LNCAP (cell line): ENCODE measurements around the gene ATP9B.

Source experiments
- TF ChIP-seq, protein P1 (sequence below): fragments of 450-650 bp; IDR thresholded peaks from 2 replicates; pipeline ENCODE4 v1.5.1; 2017; ENCODE audit warnings: mild to moderate bottlenecking

Gene ATP9B

DNA sequence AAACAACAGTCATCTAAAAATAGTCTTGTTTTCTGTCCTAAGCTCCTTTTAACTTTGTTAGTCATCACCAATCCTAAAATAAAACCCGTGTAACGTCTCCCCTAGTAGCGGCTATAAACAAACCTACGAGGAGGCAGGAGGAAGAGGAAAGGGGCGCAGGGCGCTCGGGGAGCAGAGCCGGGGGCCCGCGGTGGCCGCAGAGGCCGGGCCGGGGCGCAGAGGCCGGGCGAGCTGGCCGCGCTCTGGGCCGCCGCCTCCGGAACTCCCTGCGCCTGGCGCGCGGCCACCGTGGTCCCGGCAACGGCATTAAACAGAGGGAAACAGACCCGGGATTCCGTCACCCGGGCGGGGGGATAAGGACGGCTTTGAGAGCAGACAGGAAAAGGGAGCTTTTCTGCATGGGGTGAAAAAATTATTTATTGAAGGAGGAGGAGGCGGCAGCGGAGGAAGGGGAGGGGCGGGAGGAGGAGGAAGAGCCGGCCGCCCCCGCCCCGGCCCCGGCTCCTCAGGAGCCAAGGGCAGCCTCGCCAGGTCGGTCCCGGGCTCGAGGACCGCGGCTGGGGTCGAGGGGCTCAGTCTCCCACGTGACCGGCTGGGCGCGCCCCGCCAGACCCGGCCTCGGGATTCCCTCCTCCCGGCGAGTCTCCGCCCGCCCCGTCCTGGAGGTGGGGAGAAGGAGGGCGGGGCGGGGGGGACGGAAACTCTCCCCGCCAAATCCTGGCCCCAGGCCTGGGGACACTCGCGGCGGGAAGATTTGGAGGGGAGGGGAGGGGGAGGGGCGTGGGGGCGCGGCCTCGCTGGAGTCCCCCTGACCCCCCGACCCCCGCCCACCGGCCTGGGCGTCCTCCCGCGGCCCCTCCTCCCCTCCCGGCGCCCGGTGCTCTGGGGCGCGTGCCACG, 324.7 kb downstream of the ATP9B start:
- TF ChIP-seq, protein P1, sequence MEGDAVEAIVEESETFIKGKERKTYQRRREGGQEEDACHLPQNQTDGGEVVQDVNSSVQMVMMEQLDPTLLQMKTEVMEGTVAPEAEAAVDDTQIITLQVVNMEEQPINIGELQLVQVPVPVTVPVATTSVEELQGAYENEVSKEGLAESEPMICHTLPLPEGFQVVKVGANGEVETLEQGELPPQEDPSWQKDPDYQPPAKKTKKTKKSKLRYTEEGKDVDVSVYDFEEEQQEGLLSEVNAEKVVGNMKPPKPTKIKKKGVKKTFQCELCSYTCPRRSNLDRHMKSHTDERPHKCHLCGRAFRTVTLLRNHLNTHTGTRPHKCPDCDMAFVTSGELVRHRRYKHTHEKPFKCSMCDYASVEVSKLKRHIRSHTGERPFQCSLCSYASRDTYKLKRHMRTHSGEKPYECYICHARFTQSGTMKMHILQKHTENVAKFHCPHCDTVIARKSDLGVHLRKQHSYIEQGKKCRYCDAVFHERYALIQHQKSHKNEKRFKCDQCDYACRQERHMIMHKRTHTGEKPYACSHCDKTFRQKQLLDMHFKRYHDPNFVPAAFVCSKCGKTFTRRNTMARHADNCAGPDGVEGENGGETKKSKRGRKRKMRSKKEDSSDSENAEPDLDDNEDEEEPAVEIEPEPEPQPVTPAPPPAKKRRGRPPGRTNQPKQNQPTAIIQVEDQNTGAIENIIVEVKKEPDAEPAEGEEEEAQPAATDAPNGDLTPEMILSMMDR, result no peak

DNA sequence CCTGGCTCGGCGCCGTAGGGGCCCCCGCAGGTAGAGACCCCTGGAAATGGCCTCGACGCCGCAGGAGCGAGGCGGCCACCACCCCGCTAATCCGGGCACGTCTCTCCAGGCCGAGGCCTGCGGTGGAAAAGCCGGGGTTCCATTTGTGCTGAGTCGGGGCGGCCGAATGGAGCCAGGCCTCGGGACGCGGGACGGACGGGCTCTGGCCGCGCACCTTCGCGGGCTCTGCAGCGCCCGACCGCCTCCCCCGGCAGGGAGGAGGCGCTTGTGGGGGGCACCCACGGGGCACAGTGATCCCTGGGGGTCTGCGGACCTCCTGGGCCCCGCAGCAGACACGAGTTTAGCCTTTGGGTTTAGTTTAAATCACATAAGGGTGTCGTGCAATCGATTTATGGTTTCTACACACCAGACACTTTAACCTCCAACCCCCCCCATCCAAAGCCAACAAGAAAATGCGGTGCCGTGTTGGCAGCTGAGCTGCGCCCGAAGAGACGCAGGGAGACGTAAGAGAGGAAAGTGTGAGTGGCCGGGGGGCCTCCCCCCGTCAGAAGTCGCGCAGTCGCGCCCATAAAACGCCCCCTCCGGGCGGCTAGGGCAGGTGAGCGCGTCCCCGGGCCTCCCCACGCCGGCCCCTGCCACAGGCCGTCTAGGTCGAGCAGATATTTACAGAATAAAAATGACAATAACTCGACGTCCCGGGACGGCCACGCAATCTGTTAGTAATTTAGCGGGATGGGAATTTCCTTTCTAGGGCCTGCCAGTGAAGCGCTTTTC, 325.5 kb downstream of the ATP9B start:
- TF ChIP-seq, protein P1, result no peak

DNA sequence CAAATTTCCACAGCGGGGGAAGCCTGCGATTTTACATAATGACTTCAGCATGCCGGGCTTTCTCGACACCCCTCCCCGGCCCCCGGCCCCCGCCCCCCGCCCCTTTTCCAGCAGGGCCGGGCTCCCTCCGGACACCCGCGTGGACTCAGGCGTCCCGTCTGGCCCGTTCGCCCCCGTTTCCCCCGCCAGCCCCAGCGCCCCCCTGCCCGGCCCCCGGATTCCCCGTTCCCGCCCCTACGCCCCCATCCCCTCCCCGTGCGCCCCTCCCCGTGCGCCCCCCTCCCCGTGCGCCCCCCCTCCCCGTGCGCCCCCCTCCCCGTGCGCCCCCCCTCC, 326.1 kb downstream of the ATP9B start:
- TF ChIP-seq, protein P1, result no peak

DNA sequence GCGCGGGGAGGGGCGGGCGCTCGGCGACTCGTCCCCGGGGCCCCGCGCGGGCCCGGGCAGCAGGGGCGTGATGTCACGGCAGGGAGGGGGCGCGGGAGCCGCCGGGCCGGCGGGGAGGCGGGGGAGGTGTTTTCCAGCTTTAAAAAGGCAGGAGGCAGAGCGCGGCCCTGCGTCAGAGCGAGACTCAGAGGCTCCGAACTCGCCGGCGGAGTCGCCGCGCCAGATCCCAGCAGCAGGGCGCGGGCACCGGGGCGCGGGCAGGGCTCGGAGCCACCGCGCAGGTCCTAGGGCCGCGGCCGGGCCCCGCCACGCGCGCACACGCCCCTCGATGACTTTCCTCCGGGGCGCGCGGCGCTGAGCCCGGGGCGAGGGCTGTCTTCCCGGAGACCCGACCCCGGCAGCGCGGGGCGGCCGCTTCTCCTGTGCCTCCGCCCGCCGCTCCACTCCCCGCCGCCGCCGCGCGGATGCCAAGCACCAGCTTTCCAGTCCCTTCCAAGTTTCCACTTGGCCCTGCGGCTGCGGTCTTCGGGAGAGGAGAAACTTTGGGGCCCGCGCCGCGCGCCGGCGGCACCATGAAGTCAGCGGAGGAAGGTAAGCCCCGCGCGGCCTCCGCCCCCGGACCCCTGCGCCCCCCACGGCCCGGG, 326.7 kb downstream of the ATP9B start, which contains the start of gene NFATC1:
Gene NFATC1 (plus strand): TSS at position 170 of the 644 bp plus-strand sequence. CDS start 295 bp downstream, at position 465.
- TF ChIP-seq, protein P1, result no peak

DNA sequence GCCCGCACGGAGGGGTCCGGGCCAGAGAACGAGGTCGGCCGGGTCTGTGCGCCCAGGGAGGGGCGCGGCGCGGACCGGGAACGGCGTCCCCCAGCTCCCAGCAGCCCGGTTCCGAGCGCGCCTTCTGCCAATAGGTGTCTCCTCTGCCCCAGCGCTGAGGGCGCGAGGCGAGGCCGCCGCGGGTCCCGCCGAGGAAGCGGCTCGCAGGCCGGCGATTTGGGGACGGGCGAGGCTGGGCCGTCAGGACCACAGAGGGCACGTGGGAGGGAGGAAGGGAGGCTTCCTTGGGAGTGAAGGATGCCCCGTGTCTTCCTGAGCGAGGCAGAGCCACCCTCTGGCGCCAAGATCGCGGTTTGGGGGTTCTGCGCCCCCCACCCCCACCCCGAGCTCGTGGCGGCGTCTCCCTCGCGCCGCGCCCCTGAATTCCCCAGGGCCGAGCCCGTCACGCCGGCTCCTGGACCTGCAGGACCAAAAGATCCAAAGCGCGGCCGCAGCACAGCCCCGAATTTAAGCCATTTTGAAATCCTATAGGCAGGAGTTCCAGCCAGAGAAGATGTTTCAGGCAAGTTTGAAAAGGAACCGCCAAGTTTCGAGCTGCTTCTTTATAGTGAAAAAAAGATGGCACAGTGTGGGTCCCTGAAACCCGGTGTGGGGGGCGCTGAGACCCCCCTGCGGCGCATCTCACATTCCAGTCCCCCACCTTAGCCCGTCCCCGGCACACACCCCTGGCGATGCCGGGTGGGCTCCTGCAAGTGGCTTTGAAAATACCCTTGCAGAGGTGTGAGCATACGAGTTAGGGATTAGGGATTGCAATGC, 327.4 kb downstream of the ATP9B start:
- TF ChIP-seq, protein P1, result peak; percentile 48

DNA sequence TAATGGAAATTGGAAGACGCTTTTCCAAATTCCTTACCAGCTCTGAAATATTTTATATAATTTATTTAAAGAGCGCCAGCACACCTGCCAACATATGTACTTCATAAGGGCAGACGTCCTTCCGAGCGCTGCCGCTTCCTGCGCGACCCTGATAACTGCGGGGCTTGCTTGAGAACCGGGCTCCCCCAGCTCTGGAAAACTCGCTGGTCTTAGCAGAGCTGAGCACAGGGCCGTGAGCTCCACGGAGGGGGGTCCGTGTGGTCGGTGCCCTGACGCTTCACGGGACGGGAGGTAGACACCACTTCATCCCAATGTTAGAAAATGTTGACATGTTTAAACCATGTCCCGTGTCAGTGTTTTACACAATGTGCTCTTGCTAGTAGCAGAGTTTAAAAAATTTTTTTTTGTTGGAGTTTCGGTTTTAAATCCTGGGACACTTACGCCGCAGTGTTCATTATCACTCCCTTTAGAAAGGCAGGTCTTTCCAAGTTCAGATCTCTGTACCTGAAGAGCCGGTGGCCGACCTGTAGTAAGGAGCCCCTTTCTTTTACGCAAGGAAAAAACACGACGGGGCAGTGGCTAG, 328.1 kb downstream of the ATP9B start:
- TF ChIP-seq, protein P1, result no peak
